NCI-H69 (cell line): ENCODE results near the gene AKT1S1.

Source experiments
- DNase-seq: peaks from one replicate; lab custom pipeline; 2025; lab: John Stamatoyannopoulos, UW

AKT1S1 gene

DNA sequence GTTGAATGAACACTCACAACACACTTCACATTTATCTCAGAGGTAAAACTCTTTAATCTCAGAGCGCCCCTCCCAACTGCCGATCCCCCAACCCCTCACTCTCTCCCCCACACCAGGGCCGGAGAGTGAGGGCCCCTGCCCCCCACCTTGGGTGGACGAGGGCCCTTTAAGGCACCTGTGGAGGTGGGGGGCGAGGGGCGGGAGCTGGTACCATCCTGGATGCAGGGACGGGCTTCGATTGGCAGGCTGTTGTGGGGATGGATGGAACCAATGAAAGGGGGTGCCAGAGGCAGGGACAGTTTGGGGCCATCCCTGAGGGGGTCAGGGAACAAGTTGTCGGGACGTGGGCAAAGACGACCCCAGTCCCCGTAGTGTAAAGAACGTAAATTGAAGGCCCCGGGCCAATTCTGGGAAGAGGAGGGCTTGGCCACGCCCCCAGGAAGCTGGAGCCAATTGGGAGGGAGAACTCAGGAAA, 8.1 kb downstream of the AKT1S1 start:
- peak; percentile 94 for DNase-seq

DNA sequence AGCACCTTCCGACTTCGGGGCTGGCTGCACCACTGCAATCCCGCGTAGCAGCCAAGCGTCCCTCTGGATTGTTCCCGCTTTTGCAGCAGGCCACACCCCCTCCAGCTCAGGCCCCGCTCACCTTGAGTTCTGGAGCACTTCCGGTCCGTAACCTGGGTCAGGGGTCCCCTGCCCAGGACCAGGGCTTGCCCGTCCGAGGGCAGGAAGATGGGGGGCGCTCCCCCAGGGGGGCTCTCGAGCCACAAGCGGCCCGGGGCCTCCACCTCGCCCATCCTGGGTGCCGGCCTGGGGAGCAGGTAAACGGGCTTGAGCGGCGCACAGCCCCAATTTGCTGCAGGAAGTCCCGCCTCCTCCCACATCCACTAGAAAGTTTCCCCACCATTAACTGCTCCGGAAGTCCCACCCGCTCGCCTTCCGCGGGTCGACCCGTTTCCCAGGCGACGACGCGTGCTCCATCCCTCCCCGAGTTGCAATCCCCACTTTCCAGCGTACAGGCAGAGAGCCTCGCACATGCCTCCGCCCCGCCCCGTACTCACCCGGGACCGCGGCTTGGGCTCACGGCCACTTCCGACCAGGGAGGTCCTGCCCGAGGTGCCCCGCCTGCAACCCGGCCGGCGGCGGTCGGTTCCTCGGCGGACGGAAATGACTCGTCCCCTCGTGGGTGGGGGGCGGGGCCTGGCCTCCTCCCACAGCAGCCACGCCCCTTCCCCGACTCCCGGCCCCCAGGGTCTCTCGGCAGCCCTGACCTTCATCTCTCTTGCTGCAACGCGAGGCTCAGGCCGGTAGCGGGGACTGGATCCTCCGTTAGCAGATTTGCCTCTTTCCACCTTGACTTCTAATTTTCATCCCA, 10.0 kb downstream of the AKT1S1 start, which contains the start of gene PNKP:
PNKP (minus strand) TSS at position 644 of the 850 bp plus-strand sequence; CDS start at position 272, 372 bp downstream.
- DNase-seq: peak; percentile 96

- no peak for DNase-seq
Observed at GRCh38 chr19:49864890-49865289, 12.3 kb downstream of the AKT1S1 start.

GRCh38 chr19:49863935-49864320, 13.2 kb downstream of the AKT1S1 start:
- no peak for DNase-seq

DNA sequence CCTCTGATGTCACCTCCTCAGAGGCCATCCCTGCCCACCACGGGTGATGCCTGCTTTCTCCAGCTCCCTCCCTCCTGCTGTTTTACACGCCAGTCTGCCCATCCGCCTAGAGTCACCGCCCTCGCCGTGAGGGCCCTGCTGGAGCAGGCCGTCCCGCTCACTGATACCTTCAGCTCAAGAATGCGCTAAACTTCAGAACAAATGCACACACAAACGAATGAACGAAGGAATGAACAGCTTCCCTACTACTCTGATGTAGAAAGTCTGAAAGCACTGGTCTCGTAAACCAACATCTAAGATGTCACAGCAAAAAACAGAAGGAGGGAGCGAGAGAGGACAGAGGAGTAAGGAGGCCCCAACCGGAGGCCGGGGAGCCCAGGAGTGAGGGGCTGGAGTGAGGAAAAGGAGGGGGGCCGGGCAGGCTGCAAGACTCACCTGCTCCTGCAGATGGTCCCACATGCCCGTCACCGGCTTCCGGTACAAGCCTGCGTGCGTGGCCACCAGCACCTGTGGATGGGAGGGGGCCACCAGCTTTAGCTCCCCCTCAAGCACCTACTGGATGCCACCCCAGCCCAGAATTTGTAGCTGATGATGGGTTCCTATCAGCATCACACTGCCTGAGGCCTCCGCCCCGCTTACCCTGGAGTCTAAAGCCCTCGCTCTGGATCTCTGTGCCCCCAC, 13.8 kb downstream of the AKT1S1 start:
- DNase-seq: no peak

GRCh38 chr19:49862391-49863253, 14.5 kb downstream of the AKT1S1 start:
- DNase-seq: peak; percentile 53

GRCh38 chr19:49861541-49862378, 15.4 kb downstream of the AKT1S1 start:
- no peak for DNase-seq

GRCh38 chr19:49861107-49861506, 16.0 kb downstream of the AKT1S1 start:
- peak; percentile 37 for DNase-seq

DNA sequence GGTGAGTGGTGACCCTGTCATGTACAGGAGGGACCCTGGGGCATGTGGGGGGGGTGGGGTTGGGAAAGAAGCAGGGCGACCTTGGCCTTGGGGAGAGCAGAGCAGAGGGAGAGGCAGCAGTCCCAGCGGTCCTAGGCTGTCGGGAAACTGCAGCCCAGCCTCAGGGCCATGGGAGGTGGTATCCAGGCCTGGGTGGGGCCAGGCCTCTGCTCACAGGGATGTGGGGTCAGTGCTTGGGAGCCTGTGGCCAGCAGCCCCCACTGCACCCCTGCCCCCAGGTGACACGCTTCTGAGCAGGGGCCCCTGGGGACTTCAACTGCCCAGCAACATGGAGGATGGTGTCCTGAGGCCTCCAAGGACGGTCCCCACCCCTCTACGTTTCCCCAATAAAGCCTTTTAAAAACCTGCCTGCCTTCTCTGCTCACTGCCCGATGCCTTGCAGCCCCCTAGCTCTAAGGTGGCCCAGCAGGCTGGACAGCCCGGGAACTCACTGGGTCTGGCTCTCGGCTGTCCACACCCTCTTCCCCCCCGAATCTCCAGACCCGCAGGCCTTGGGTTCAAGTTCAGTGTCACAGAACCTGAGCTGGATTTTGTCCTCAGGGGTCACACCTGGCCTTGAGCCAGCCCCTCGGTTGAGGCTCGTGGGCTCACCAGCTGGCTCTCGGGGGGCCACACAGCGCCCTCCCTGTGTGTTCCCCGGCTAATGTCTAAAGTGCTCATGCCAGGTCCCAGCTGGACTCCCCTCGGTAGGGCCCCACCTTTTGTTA, 16.6 kb downstream of the AKT1S1 start:
- DNase-seq: no peak

- no peak for DNase-seq
Observed at GRCh38 chr19:49859682-49860335, 17.3 kb downstream of the AKT1S1 start.

DNA sequence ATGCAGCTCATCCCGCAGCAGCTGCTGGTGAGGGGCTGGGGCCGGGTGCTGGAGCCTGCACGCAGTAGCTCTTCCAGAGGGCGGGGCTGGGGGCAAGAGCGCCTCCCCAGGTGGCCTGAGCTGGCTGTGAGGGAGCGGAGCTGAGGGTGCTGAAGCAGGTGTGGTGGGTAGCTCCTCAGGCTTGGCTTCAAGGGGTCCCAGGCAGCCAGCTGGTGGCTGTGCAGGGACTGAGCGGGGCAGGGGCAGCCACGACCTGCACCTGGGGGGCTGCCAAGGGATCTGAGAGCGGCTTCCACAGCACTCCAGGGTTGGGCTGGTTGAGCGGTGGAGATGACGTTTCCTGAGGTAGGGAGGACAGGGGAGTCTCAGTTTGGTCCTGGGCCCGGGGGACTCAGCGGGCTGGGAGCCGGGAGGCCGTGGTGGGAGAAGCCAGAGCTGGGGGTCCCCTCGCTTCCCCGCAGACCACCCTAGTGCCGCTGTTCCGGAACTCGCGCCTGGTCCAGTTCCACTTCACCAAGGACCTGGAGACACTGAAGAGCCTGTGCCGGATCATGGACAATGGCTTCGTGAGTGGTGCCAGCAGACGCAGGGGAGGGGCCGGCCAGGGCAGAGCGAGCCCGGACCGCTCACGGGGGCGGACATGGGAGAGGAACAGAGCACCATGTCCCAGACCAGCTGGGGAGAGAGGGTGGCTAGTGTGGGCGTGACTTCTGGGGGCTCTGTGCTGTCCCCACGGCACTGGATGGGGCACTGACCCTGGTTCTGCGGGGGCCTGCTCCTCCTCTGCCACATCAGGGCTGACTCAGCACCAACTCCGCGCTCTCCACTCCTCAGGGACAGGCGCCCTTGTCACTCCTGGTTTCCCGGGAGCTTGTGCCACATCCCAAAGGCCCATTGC, 18.8 kb downstream of the AKT1S1 start:
- DNase-seq: peak; percentile 23

DNA sequence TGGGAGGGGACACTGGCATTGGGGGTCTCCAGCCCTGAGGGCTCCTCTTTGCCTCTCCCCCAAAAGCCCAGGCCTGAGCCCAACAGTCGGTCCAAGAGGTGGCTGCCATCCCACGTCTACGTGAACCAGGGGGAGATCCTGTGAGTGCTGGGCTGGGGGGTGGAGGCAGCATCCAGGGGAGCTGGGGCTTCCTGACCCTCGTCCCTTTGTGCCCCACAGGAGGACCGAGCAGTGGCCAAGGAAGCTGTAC, 19.4 kb downstream of the AKT1S1 start:
- no peak for DNase-seq

DNA sequence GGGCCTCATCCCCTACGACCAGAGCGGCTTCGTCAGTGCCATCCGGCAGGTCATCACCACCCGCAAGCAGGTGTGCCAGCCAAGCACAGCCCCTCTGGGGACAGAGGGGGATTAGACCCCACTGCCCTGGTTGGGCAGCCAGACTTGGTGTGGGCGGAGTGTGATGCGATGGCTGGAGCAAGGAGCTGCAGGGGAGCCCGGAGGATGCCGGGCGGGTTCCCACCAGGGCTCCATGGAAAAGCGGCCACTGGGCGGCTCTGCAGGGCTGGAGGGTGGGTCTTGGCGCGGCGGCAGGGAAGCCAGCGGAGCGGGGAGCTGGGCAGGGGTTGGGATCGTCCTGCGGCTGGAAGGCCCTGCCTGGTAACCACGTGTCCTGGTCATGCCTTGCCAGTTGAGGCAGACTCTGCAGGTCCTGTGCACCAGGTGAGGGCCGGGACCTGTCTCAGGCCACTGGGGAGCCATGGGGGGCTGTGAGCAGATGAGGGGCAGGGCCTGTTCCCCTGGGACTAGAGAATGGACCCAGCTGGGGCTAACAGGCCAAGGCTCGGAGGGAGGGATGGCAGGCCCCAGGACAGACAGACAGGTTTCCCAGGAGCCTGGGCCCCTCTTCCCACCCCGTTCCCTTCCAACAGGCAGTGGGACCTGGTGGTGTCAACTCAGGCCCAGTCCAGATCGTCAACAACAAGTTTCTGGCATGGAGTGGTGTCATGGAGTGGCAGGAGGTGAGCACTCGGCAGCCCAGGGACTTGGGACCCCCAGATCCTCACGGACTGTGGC, 19.9 kb downstream of the AKT1S1 start:
- DNase-seq: peak; percentile 51

- DNase-seq: no peak
Observed at GRCh38 chr19:49856574-49857021, 20.6 kb downstream of the AKT1S1 start.

DNA sequence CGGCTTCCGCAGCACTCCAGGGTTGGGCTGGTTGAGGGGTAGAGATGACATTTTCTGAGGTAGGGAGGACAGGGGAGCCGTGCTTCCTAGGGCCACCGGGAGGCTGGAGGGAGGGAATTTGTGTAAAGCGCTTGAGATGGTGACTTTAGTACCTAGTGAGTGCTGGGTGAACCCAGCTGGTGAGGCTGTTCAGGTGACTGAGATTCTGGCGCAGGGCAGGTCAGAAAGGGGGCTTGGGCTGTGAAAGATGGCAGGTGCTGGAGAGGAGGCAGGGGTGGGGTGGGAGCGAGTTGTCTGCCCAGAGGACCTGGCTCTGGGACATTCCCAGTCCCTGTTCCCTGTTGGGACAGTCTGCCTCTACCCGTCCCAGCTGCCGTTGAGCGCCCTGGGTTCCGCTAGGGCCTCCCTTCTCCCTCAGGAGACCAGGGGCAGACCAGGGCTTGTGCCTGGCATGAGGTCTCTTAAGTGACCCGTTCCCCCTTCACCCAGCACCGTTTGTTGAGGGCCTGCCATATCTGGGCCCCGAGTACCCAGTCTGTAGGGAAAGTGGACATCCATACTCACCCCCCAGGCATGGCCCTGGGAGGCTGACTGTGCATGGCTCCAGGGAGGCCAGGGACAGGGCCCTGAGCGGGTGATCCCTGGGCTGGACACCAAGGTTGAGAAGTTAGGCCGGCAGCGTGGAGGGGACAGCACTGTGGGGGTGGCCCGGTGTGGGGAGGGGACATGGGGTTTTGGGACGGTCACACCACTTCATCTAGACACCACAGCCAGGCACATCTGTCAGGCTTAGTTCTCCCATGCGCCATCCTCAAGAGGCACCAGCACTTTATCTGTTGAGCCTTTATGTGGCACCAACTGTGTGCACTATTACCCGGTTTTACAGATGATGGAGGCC, 21.2 kb downstream of the AKT1S1 start:
- peak; percentile 29 for DNase-seq

DNA sequence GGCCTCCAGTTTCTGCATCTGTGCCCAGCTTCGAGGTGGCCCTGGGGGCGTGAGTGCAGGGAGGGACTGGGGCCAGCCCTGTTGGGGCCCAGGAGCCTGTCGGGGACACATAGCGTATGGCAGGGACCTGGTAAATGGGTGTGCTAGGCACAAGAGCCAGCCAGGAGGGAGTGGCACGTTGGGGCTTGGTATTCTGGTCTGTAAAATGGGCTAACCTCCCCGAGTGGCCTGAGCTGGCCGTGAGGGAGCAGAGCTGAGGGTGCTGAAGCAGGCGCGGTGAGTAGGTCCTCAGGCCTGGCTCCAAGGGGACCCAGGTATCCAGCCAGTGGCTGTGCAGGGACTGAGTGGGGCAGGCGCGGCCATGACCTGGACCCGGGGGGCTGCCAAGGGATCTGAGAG, 21.9 kb downstream of the AKT1S1 start:
- DNase-seq: no peak
